ENCODE data around the gene MZB1. TPM values are rescaled to one million over a fixed set of nuclear protein-coding genes. Genes with fewer than 3 reads are reported as not detected.

Gene MZB1
- polyA plus RNA-seq, 1 donor from 2014 or later: not detected

GRCh38 chr5:139403787-139404483 lies 14.2 kb upstream of the MZB1 start, which contains the start of gene SPATA24:
SPATA24 (minus strand) TSS chr5:139404089; CDS start chr5:139404060, 29 bp downstream.
- peak; percentile 68 for TF ChIP-seq POLR2AphosphoS5 (IDR thresholded peaks at IDR 0.05)
- no peak for TF ChIP-seq TAF1 (IDR thresholded peaks at IDR 0.05; ENCODE audit: low read depth)
- TF ChIP-seq MXI1 (conservative IDR thresholded peaks at IDR 0.05; ENCODE audit: poor library complexity, severe bottlenecking): peak; percentile 89
- TF ChIP-seq SMC3 (conservative IDR thresholded peaks at IDR 0.05; ENCODE audit: poor library complexity): peak; percentile 38

DNA sequence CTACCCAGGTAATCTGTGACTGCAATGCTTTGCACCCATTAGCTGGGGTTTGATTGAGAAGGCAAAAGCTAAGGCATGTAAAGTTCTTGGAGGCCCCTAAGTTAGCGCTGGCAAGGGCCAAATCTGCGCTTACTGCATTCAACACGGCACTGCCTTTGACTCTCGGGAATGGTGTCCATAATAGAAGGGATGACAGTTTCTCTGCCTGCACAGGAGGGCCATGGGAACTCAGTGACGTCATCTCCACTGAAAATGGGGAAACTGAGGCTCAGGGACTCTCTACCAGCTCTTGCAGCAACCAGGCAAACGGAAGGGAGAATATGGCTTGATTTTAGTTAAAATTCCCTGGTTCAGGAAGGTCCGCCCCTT lies 13.7 kb upstream of the MZB1 start:
- peak overlapping the region; percentile 80 for H3K9ac ChIP-seq (ENCODE audit: low read length)
- no peaks in the 10 kb centered on the region for H3K36me3 ChIP-seq (ENCODE audit: insufficient read depth, low read length)
- H2AFZ ChIP-seq (ENCODE audit: low read depth, low read length): peak overlapping the region; percentile 35
- peak overlapping the region; percentile 90 for H3K4me2 ChIP-seq (ENCODE audit: low read length)
- H3K9me3 ChIP-seq (ENCODE audit: low read length): no peaks in the 10 kb centered on the region
- H3K27me3 ChIP-seq (ENCODE audit: insufficient read depth, low read depth, low read length): no peaks in the 10 kb centered on the region
- TF ChIP-seq REST (IDR thresholded peaks at IDR 0.05; ENCODE audit: borderline replicate concordance) (peak; percentile 3), TAF1 (IDR thresholded peaks at IDR 0.05; ENCODE audit: low read depth) (no peak), EP300 (conservative IDR thresholded peaks at IDR 0.05; ENCODE audit: poor library complexity, severe bottlenecking) (no peak)
- no peaks in the 10 kb centered on the region for H3F3A ChIP-seq (ENCODE audit: insufficient read depth, low read length, poor library complexity, severe bottlenecking)
- H3K27ac ChIP-seq (ENCODE audit: low read length): peak overlapping the region; percentile 95
- H3K9me2 ChIP-seq (ENCODE audit: insufficient read depth, low read length): no peaks in the 10 kb centered on the region
- H3K4me3 ChIP-seq (ENCODE audit: low read length): peak overlapping the region; percentile 73
- H3K79me2 ChIP-seq (replicated peaks; ENCODE audit: insufficient read depth, low read length): no peaks in the 10 kb centered on the region
- H4K20me1 ChIP-seq (ENCODE audit: insufficient read depth): no peaks in the 10 kb centered on the region

More at GRCh38 chr5:139403787-139404483, 14.2 kb upstream of the MZB1 start, which contains the start of gene SPATA24:
- Histone ChIP-seq H2AFZ (ENCODE audit: low read depth, low read length) (peak within 1 kb of the TSS; percentile 80), H3F3A (ENCODE audit: insufficient read depth, low read length, poor library complexity, severe bottlenecking) (no peaks in the 10 kb centered on the region), H3K79me2 (replicated peaks; ENCODE audit: insufficient read depth, low read length) (no peaks in the 10 kb centered on the region), H3K4me3 (ENCODE audit: low read length) (peak within 1 kb of the TSS; percentile 73), H3K9me3 (ENCODE audit: low read length) (no peaks in the 10 kb centered on the region), H3K36me3 (ENCODE audit: insufficient read depth, low read length) (no peaks in the 10 kb centered on the region), H3K4me2 (ENCODE audit: low read length) (peak within 1 kb of the TSS; percentile 96), H3K27ac (ENCODE audit: low read length) (peak within 1 kb of the TSS; percentile 95), H3K27me3 (ENCODE audit: insufficient read depth, low read depth, low read length) (no peaks in the 10 kb centered on the region), H3K9me2 (ENCODE audit: insufficient read depth, low read length) (no peaks in the 10 kb centered on the region), H3K9ac (ENCODE audit: low read length) (peak within 1 kb of the TSS; percentile 80), H4K20me1 (ENCODE audit: insufficient read depth) (no peaks in the 10 kb centered on the region)

DNA sequence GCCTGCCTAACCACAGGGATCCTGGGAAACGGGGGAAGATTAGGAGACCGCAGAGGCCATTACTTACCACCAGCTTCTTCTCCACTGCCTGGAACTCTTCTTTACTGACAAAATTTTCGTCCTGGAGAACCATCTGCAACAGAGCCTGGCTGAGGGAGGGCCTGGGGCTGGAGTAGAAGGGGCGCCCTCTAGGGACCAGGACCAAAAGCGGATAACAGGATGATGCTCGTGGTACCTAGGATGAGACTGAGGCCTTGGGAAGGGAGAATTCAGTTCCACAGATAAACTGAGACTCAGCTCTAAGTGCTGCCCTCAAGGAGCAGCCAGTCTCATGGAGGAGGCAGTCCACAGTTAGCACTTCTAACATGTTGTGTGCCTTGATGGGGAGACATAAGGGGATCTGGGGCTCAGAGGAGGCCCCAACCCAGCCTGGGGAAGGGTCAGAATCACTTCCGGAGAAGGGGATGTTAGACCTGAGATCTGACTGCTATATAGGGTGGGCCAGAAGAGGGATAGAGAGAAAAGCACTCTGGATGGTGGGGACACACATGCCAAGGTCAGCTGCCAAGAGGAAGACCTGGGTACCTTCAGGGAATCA lies 12.9 kb upstream of the MZB1 start:
- H3F3A ChIP-seq (ENCODE audit: insufficient read depth, low read length, poor library complexity, severe bottlenecking): no peaks in the 10 kb centered on the region
- H4K20me1 ChIP-seq (ENCODE audit: insufficient read depth): no peaks in the 10 kb centered on the region
- no peaks in the 10 kb centered on the region for H3K9me3 ChIP-seq (ENCODE audit: low read length)
- no peak overlapping the region for H2AFZ ChIP-seq (ENCODE audit: low read depth, low read length)
- H3K36me3 ChIP-seq (ENCODE audit: insufficient read depth, low read length): no peaks in the 10 kb centered on the region
- TF ChIP-seq, protein P1, sequence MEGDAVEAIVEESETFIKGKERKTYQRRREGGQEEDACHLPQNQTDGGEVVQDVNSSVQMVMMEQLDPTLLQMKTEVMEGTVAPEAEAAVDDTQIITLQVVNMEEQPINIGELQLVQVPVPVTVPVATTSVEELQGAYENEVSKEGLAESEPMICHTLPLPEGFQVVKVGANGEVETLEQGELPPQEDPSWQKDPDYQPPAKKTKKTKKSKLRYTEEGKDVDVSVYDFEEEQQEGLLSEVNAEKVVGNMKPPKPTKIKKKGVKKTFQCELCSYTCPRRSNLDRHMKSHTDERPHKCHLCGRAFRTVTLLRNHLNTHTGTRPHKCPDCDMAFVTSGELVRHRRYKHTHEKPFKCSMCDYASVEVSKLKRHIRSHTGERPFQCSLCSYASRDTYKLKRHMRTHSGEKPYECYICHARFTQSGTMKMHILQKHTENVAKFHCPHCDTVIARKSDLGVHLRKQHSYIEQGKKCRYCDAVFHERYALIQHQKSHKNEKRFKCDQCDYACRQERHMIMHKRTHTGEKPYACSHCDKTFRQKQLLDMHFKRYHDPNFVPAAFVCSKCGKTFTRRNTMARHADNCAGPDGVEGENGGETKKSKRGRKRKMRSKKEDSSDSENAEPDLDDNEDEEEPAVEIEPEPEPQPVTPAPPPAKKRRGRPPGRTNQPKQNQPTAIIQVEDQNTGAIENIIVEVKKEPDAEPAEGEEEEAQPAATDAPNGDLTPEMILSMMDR (IDR thresholded peaks at IDR 0.05; ENCODE audit: poor library complexity, severe bottlenecking): peak; percentile 22
- TF ChIP-seq SMC3 (conservative IDR thresholded peaks at IDR 0.05; ENCODE audit: poor library complexity): no peak
- no peaks in the 10 kb centered on the region for H3K79me2 ChIP-seq (replicated peaks; ENCODE audit: insufficient read depth, low read length)
- H3K9ac ChIP-seq (ENCODE audit: low read length): no peak overlapping the region
- no peak overlapping the region for H3K4me2 ChIP-seq (ENCODE audit: low read length)
- no peaks in the 10 kb centered on the region for H3K27me3 ChIP-seq (ENCODE audit: insufficient read depth, low read depth, low read length)
- no peak overlapping the region for H3K4me3 ChIP-seq (ENCODE audit: low read length)
- H3K9me2 ChIP-seq (ENCODE audit: insufficient read depth, low read length): no peaks in the 10 kb centered on the region
- no peak overlapping the region for H3K27ac ChIP-seq (ENCODE audit: low read length)

Measured in neural cell (in vitro differentiated cells).